Thymus (tissue), 11 donors: ENCODE data around the gene C9. TPM values are rescaled to one million over a fixed set of nuclear protein-coding genes. Genes with fewer than 3 reads are reported as not detected.
A peak's percentile ranks its signal among the peaks of the same experiment; 100 is the strongest.

Experiments used
- DNase-seq, 9 donors: peaks; one replicate each; pipeline ENCODE4 v3.0.0-alpha.2; 2013; ENCODE audit warnings: low spot score in 9 of 9, low read depth in 6 of 9, missing footprints in 1 of 9
- H3K27ac ChIP-seq, 2 donors: one replicate each; pipeline ENCODE4 v1.5.1; 2013; ENCODE audit warnings: control low read depth in 1 of 2, low read depth in 1 of 2, low read length in 1 of 2, mild to moderate bottlenecking in 1 of 2, moderate library complexity in 1 of 2
- H3K27me3 ChIP-seq, 2 donors: one replicate each; pipeline ENCODE4 v1.5.1; 2013; ENCODE audit warnings: low read length in 1 of 2; ENCODE audit not compliant: control insufficient read depth in 2 of 2, insufficient read depth in 1 of 2
- H3K36me3 ChIP-seq, 2 donors: one replicate each; pipeline ENCODE4 v1.5.1; 2013; ENCODE audit warnings: low read length in 1 of 2, mild to moderate bottlenecking in 1 of 2, moderate library complexity in 1 of 2; ENCODE audit not compliant: control insufficient read depth in 2 of 2, insufficient read depth in 2 of 2
- H3K4me1 ChIP-seq, 2 donors: one replicate each; pipeline ENCODE4 v1.5.1; 2013; ENCODE audit warnings: low read length in 2 of 2; ENCODE audit not compliant: control insufficient read depth in 2 of 2, insufficient read depth in 2 of 2
- H3K4me3 ChIP-seq, 2 donors: one replicate each; pipeline ENCODE4 v1.5.1; 2013; ENCODE audit warnings: low read length in 2 of 2, control low read depth in 1 of 2, mild to moderate bottlenecking in 1 of 2
- H3K9me3 ChIP-seq, 2 donors: one replicate each; pipeline ENCODE4 v1.5.1; 2013; ENCODE audit warnings: low read length in 1 of 2, mild to moderate bottlenecking in 1 of 2; ENCODE audit not compliant: control insufficient read depth in 2 of 2, insufficient read depth in 1 of 2
- whole genome bisulfite sequencing: extraction: QIAGEN DNeasy Blood & Tissue Kit; methylation state at CpG from one replicate; pipeline ENCODE4 v1.1.7; 2013; 5-methylcytosine and 5-hydroxymethylcytosine counted together
- polyA plus RNA-seq: library from polyadenylated mRNA; stranded (reverse); fragments of 200-250 nt; gene quantifications from one replicate; pipeline ENCODE4 v1.2.3, GENCODE V29; 2013
- total RNA-seq: library from RNA; stranded (reverse); fragments of 120-200 nt; gene quantifications from one replicate; pipeline ENCODE4 v1.2.4, GENCODE V29; 2013
- donor health status: healthy.

C9 gene
- total and polyA plus RNA-seq, 2 donors: 0.05 to 0.19 TPM

DNA sequence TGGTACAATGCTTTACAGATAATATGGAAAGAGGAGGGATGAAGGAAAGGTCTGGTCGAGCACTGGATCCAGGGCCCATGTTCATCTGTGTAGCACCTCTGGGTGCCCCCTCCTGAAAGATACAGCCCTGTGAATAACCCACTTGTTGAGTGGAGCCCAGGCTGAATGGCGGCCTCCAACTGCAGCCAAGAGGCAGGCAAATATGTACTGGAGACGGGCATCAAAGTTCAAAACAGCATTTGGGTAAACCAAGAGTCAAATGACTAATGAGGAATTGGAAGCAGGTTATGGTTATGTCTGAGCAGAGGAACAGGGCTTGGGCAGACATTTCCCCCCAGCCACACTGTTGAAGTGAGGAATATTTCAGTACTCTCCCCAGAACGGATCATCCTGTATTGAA is 1.1 kb downstream of the C9 start:
- Histone ChIP-seq H3K27ac (no peak overlapping the region), H3K4me1 (peaks cover 0 to 3% of the 10 kb centered on the region in 2 donors), H3K9me3 (no peaks in the 10 kb centered on the region), H3K4me3 (no peak overlapping the region), H3K36me3 (no peaks in the 10 kb centered on the region), H3K27me3 (no peaks in the 10 kb centered on the region)
- no peak for DNase-seq
- WGBS: 95% methylated on average over 4 of the region's 4 CpGs

DNA sequence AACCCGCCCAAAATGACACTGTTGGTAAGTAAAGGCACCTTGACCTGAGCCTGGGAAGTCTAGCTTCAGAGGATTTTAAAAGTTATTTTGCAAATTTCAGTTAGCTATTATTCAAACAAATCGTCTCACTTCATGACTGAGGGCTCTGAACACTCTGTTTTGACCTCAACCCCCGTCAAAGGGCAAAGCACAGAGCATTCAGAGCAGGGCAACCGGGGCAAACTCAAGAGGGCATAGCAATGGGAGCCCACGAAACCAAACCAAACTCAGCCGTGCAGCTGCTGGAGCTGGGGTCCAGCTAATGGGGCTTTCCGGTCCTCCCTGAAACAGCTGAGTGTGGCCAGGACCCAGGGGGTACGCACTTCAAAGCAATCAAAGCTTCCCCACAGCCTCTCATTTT is 1.6 kb downstream of the C9 start:
- no peaks in the 10 kb centered on the region for H3K36me3 ChIP-seq
- no peak overlapping the region for H3K27ac ChIP-seq
- DNase-seq: no peak
- no peak overlapping the region for H3K4me3 ChIP-seq
- H3K27me3 ChIP-seq: no peaks in the 10 kb centered on the region
- WGBS: 93% methylated on average over 8 of the region's 8 CpGs
- peaks cover 0 to 3% of the 10 kb centered on the region in 2 donors for H3K4me1 ChIP-seq
- H3K9me3 ChIP-seq: no peaks in the 10 kb centered on the region

DNA sequence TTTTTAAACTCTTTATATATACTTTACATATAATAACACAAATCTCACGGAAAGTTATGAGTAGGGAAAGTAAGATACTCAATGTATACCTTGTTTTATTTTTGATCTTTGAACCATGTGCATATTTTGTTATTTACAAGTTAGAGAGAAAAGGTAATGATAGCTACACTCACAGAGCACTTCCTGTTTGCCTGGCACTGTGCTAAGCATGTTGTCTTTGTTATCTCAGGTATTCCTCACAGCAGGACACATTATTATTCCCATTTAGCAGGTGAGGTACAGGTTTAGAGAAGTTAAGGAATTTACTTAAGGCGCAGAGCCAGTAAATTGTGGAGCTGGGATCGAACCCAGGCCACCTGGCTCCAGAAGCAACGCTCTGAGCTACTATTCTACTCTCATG is 3.0 kb downstream of the C9 start:
- H3K27me3 ChIP-seq: no peaks in the 10 kb centered on the region
- peaks cover 0 to 3% of the 10 kb centered on the region in 2 donors for H3K4me1 ChIP-seq
- no peak for DNase-seq
- H3K4me3 ChIP-seq: no peak overlapping the region
- no peaks in the 10 kb centered on the region for H3K36me3 ChIP-seq
- WGBS: 98% methylated on average over 4 of the region's 4 CpGs
- H3K9me3 ChIP-seq: no peaks in the 10 kb centered on the region
- no peak overlapping the region for H3K27ac ChIP-seq

DNA sequence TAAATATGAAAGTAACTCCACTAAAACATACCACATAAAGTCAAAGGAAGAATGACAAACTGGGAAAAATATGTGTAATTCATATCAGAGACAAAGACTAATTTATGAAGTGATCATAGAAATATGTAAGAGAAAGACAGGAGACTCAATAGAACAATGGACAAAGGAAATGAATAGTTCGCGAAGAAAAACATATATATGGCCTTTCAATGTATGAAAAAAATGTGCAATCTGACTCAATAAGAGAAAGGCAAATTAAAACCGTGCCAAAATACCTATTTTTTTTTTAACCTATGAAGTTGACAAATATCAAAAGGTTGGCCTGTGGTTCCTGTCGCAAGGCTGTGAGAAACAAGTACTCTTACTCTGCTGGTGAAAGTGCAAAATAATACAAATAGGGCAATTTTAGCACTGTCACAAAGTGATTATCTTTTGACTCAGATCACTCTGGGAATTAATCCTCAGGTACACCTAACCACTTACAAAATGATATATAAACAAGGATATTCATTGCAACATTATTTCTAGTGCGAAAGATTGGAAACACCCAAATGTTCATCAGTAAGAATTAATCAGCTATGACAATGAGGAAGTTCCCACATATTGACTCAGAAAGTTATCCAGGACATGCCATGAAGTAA is 3.7 kb downstream of the C9 start:
- H3K27me3 ChIP-seq: no peaks in the 10 kb centered on the region
- WGBS: 96% methylated on average over 5 of the region's 5 CpGs
- H3K27ac ChIP-seq: no peak overlapping the region
- H3K4me3 ChIP-seq: no peak overlapping the region
- no peaks in the 10 kb centered on the region for H3K9me3 ChIP-seq
- H3K36me3 ChIP-seq: no peaks in the 10 kb centered on the region
- H3K4me1 ChIP-seq: peaks cover 0 to 3% of the 10 kb centered on the region in 2 donors
- DNase-seq: no peak

DNA sequence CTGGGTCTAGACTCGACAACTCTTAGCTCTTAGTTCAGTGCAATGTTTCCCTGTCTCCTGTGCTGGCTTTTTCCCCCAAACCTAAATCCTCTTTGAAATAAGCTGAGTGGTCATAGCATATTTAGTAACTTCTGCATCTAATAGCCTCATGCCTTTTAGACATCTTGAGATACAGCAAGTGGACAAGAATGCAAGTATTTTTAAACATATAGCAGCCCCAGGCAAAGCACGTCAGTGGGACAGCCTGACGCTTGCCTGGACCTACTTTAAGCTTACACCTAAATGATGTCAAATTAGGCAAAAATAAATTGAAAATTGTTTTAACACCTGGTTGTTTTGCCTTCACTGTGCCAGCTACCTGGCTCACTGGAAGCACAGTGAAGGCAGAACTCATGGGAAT is 8.0 kb downstream of the C9 start:
- no peak for DNase-seq
- WGBS: 95% methylated on average over 3 of the region's 3 CpGs
- Histone ChIP-seq H3K27me3 (no peaks in the 10 kb centered on the region), H3K4me1 (no peaks in the 10 kb centered on the region), H3K36me3 (no peaks in the 10 kb centered on the region), H3K27ac (no peak overlapping the region), H3K9me3 (no peaks in the 10 kb centered on the region), H3K4me3 (no peak overlapping the region)

DNA sequence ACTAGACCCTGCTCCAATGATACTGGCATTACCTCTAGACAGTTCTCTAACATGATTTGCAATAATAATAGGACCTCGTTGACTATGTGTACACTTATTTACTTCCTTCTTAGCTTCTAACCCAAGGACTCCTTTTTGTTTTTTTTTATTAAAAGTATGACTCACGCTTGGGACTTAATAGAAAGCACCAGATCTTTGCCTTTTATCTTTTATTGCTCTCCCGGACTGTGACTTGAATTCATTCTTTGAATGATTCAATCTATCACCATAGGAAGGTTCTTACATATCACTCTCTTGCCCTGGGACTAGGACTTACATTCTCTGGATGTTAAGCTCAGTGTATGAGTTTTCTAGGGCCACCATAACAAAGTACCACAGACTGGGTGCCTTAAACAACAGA is 9.0 kb downstream of the C9 start:
- H3K4me3 ChIP-seq: no peak overlapping the region
- WGBS: 55% methylated on average over 3 of the region's 3 CpGs
- no peaks in the 10 kb centered on the region for H3K27me3 ChIP-seq
- no peaks in the 10 kb centered on the region for H3K36me3 ChIP-seq
- H3K4me1 ChIP-seq: no peaks in the 10 kb centered on the region
- DNase-seq: no peak
- no peak overlapping the region for H3K27ac ChIP-seq
- peaks cover 0 to 9% of the 10 kb centered on the region in 2 donors for H3K9me3 ChIP-seq

DNA sequence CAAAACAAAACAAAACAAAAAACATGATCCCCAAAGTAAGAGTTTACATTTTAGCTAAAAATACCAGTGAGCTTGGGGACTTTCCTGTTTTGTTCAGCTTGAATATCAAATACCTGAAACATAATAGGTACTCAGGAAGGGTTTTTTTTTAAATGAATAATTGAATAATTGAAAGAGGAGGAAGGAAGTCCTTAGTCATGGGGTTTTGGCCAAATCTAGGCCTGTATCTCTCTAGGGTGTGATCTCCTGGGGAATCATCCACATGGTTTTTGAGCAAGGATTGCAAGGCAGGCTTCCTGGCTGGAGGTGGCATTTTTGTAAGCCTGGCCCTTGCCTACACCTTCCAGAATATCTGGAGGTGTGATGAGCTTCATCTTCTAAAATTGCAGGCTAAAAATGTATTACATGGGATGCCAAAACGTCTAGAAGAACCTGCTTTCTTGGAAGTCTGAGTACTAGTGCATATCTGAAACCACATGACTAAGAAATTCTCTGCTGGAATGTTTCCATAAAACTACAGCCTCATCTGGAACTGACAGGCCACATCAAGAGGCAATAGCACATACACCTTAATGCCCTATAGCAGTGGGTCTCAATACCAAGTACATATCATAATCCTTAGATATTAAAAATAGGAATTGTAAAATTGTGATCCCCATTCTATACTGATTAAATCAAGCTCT is 10.4 kb downstream of the C9 start:
- DNase-seq: no peak
- Histone ChIP-seq H3K27ac (peak overlapping the region in 1 of 2 donors; percentile 63), H3K4me1 (no peaks in the 10 kb centered on the region), H3K9me3 (peaks cover 0 to 9% of the 10 kb centered on the region in 2 donors), H3K4me3 (no peak overlapping the region), H3K36me3 (no peaks in the 10 kb centered on the region), H3K27me3 (no peaks in the 10 kb centered on the region)
- 81% methylated on average over 1 of the region's 1 CpG for WGBS

DNA sequence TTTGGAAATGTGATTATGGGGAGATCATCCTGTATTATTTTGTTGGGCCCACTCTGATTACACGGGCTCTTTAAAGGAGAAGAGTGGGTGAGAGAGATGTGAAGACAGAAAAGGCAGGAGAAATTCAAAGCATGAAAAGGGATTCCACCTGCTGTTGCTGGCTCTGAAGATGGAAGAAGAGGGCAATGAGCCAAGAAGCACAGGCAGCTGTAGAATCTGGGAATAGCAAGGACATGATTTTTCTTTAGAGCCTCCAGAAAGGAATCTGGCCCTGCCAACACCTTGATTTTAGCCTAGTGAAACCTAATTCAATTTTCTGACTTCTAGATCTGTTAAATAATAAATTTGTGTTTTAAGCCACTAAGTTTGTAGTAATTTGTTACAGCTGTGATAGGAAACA is 11.3 kb downstream of the C9 start:
- Histone ChIP-seq H3K36me3 (no peaks in the 10 kb centered on the region), H3K4me3 (no peak overlapping the region), H3K27me3 (no peaks in the 10 kb centered on the region), H3K9me3 (peaks cover 0 to 9% of the 10 kb centered on the region in 2 donors), H3K27ac (peak overlapping the region in 1 of 2 donors; percentile 73), H3K4me1 (no peaks in the 10 kb centered on the region)
- peak in 1 of 9 donors; percentile 8 for DNase-seq
- 93% methylated on average over 1 of the region's 1 CpG for WGBS

DNA sequence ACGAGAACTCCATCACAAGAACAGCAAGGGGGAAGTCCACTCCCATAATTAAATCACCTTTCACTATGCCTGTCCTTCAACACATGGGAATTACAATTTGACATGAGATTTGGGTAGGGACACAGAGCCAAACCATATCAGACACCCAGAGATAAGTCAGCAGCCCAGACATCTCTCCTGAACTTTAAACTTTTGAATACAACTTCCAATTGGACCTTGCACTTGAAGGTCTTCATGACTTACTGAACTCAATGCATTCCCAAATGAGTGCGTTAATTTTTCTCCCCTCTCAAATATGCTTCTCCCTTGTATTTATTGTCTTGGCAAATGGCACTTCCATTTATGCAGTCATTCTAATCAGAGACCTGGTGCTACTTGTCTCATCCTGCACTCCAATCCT is 12.1 kb downstream of the C9 start:
- no peak for DNase-seq
- Histone ChIP-seq H3K4me3 (no peak overlapping the region), H3K27ac (peak overlapping the region in 1 of 2 donors; percentile 8), H3K4me1 (no peaks in the 10 kb centered on the region), H3K36me3 (no peaks in the 10 kb centered on the region), H3K9me3 (peaks cover 0 to 9% of the 10 kb centered on the region in 2 donors), H3K27me3 (no peaks in the 10 kb centered on the region)
- WGBS: 96% methylated on average over 2 of the region's 2 CpGs
